ENCODE results near the gene KRTAP12-2. TPM values are rescaled to one million over a fixed set of nuclear protein-coding genes. Genes with fewer than 3 reads are reported as not detected.
A peak's percentile ranks its signal among the peaks of the same experiment; 100 is the strongest.
"Not testable (repeated sequence)": the region's sequence is repeated elsewhere in the genome, so short reads cannot be mapped to it uniquely, and the experiment has no call there.

The KRTAP12-2 gene
- total RNA-seq, 1 donor: not detected

DNA sequence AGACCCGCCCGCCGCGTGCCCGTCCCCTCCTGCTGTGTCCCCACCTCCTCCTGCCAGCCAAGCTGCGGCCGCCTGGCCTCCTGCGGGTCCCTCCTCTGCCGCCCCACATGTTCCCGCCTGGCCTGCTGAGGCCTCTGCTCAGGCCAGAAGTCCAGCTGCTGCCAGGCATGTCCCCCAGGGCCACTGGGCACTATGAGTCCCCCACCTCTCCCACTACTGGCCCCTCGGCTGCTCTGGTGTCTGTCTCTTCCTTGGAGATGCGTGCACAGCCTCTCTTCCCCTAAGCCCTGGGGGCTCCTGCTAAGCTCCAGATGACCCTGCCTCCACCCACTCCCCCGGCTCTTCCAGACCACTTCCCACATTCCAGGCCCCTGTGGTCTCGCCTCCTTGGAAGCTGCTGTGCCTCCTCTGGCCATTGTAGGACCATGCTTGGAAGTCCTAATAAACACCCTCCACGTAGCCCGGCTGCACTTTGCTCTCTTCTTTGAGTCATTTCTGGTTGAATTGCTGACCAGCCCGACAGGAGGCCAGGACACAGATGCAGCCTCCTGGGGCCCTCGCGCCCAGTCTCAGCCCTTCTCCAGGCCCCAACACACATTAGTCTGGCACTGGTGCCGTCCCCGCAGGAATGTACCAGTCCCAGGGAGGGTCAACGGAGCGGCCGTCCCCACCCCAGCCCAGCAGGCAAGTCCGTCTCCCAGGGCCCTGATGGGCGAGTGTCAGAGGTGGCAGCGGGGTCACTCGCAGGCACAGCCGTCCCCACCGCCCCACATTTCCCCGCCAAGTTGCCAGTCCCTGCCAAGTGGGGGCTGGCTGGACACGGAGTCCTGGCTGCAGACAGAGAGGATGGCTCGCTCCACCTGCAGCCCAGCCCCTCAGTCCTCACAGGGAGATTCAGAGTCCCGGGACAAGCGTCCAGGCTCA lies 31.3 kb upstream of the KRTAP12-2 start:
- no peaks in the 10 kb centered on the region for H4K20me1 ChIP-seq (ENCODE audit: insufficient read depth, low read length)
- no peaks in the 10 kb centered on the region for H3K36me3 ChIP-seq (ENCODE audit: insufficient read depth, low read length)
- no peak overlapping the region for H3K4me2 ChIP-seq (ENCODE audit: insufficient read depth, low read length)
- H3K4me3 ChIP-seq (ENCODE audit: insufficient read depth, low read length): no peak overlapping the region
- H3K9me3 ChIP-seq (ENCODE audit: low read depth, low read length): no peaks in the 10 kb centered on the region
- no peak overlapping the region for H3K27ac ChIP-seq (ENCODE audit: low read depth, low read length)
- TF ChIP-seq, protein P1, sequence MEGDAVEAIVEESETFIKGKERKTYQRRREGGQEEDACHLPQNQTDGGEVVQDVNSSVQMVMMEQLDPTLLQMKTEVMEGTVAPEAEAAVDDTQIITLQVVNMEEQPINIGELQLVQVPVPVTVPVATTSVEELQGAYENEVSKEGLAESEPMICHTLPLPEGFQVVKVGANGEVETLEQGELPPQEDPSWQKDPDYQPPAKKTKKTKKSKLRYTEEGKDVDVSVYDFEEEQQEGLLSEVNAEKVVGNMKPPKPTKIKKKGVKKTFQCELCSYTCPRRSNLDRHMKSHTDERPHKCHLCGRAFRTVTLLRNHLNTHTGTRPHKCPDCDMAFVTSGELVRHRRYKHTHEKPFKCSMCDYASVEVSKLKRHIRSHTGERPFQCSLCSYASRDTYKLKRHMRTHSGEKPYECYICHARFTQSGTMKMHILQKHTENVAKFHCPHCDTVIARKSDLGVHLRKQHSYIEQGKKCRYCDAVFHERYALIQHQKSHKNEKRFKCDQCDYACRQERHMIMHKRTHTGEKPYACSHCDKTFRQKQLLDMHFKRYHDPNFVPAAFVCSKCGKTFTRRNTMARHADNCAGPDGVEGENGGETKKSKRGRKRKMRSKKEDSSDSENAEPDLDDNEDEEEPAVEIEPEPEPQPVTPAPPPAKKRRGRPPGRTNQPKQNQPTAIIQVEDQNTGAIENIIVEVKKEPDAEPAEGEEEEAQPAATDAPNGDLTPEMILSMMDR (IDR thresholded peaks at IDR 0.05; ENCODE audit: extremely low read depth, low read depth, low read length): no peak
- no peaks in the 10 kb centered on the region for H3K79me2 ChIP-seq (ENCODE audit: insufficient read depth, low read length)
- DNase-seq (ENCODE audit: insufficient read length, low spot score, missing footprints): peak; percentile 73
- no peaks in the 10 kb centered on the region for H3K4me1 ChIP-seq (ENCODE audit: insufficient read depth, low read length)
- peaks cover 52% of the 10 kb centered on the region for H3K27me3 ChIP-seq (ENCODE audit: insufficient read depth, low read length)
- no peak overlapping the region for H2AFZ ChIP-seq (ENCODE audit: low read length)

DNA sequence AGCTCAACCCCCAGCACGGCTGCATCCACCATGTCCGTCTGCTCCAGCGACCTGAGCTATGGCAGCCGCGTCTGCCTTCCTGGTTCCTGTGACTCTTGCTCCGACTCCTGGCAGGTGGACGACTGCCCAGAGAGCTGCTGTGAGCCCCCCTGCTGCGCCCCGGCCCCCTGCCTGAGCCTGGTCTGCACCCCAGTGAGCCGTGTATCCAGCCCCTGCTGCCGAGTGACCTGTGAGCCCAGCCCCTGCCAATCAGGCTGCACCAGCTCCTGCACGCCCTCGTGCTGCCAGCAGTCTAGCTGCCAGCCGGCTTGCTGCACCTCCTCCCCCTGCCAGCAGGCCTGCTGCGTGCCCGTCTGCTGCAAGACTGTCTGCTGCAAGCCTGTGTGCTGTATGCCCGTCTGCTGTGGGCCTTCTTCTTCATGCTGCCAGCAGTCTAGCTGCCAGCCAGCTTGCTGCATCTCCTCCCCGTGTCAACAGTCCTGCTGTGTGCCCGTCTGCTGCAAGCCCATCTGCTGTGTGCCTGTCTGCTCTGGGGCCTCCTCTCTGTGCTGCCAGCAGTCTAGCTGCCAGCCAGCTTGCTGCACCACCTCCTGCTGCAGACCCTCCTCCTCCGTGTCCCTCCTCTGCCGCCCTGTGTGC lies 30.6 kb upstream of the KRTAP12-2 start, which contains the start of gene KRTAP10-12:
Gene KRTAP10-12 (plus strand): TSS at position 1 of the 639 bp plus-strand sequence. CDS start 30 bp downstream, at position 31.
- H3K4me3 ChIP-seq (ENCODE audit: insufficient read depth, low read length); H3K27ac ChIP-seq (ENCODE audit: low read depth, low read length); H2AFZ ChIP-seq (ENCODE audit: low read length); DNase-seq (ENCODE audit: insufficient read length, low spot score, missing footprints); H3K36me3 ChIP-seq (ENCODE audit: insufficient read depth, low read length); H3K4me1 ChIP-seq (ENCODE audit: insufficient read depth, low read length); H3K4me2 ChIP-seq (ENCODE audit: insufficient read depth, low read length); H4K20me1 ChIP-seq (ENCODE audit: insufficient read depth, low read length); H3K9me3 ChIP-seq (ENCODE audit: low read depth, low read length); H3K79me2 ChIP-seq (ENCODE audit: insufficient read depth, low read length): not testable (repeated sequence)
- peaks cover 49% of the 10 kb centered on the region for H3K27me3 ChIP-seq (ENCODE audit: insufficient read depth, low read length)

DNA sequence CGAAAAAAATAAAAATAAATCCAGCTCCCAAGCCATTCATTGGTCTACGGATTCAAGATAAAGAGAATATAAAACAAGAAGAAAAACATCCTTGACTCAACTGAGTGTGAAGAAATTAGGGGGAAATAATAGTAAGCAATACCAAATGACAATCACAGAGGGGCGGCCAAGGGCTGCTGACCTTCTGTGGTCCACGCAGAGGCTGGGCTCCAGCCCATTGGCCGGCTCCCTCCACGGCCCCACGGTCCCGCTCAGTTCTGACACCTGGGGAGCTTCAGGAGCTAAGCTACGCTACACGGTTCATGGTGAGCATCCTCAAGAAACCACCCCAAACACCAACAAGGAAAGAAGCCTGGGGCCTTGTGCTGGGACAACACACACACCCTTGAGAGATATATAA lies 29.8 kb upstream of the KRTAP12-2 start:
- TF ChIP-seq, protein P1 (IDR thresholded peaks at IDR 0.05; ENCODE audit: extremely low read depth, low read depth, low read length): no peak
- Histone ChIP-seq H3K27me3 (ENCODE audit: insufficient read depth, low read length) (peaks cover 44% of the 10 kb centered on the region), H3K4me2 (ENCODE audit: insufficient read depth, low read length) (no peak overlapping the region), H3K4me3 (ENCODE audit: insufficient read depth, low read length) (no peak overlapping the region), H4K20me1 (ENCODE audit: insufficient read depth, low read length) (no peaks in the 10 kb centered on the region), H3K9me3 (ENCODE audit: low read depth, low read length) (no peaks in the 10 kb centered on the region), H2AFZ (ENCODE audit: low read length) (no peak overlapping the region), H3K79me2 (ENCODE audit: insufficient read depth, low read length) (no peaks in the 10 kb centered on the region), H3K36me3 (ENCODE audit: insufficient read depth, low read length) (no peaks in the 10 kb centered on the region), H3K4me1 (ENCODE audit: insufficient read depth, low read length) (no peaks in the 10 kb centered on the region), H3K27ac (ENCODE audit: low read depth, low read length) (no peak overlapping the region)
- DNase-seq (ENCODE audit: insufficient read length, low spot score, missing footprints): peak; percentile 80

DNA sequence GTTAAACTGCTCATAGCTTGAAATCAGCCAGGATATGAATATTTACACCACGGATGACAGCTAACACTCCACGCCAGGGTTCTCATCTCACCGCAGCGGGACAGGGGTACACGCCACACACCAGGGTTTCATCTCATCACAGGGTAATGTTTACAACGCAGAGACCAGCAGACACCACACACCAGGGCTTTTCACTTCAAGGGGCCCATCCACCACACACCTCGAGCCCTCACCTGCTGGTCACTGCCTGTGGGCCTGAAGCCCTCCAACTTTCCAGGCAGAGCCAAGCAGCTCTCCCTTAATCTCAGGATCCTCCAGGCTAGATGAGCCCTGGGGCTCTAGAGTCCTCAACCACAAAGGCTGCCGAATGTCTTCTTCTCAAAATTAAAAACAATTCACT lies 28.9 kb upstream of the KRTAP12-2 start:
- TF ChIP-seq, protein P1 (IDR thresholded peaks at IDR 0.05; ENCODE audit: extremely low read depth, low read depth, low read length): no peak
- no peak overlapping the region for H2AFZ ChIP-seq (ENCODE audit: low read length)
- H3K9me3 ChIP-seq (ENCODE audit: low read depth, low read length): no peaks in the 10 kb centered on the region
- H3K27ac ChIP-seq (ENCODE audit: low read depth, low read length): no peak overlapping the region
- H3K4me1 ChIP-seq (ENCODE audit: insufficient read depth, low read length): no peaks in the 10 kb centered on the region
- H3K4me3 ChIP-seq (ENCODE audit: insufficient read depth, low read length): no peak overlapping the region
- peak; percentile 71 for DNase-seq (ENCODE audit: insufficient read length, low spot score, missing footprints)
- H3K4me2 ChIP-seq (ENCODE audit: insufficient read depth, low read length): no peak overlapping the region
- H4K20me1 ChIP-seq (ENCODE audit: insufficient read depth, low read length): no peaks in the 10 kb centered on the region
- H3K27me3 ChIP-seq (ENCODE audit: insufficient read depth, low read length): peaks cover 39% of the 10 kb centered on the region
- H3K79me2 ChIP-seq (ENCODE audit: insufficient read depth, low read length): no peaks in the 10 kb centered on the region
- no peaks in the 10 kb centered on the region for H3K36me3 ChIP-seq (ENCODE audit: insufficient read depth, low read length)
